Activated naive CD4-positive, alpha-beta T cell treated with anti-CD3 and anti-CD28 coated beads, Interleukin-2, amount 50 U/mL, for 72 hours (primary cell): Measurements from ENCODE around the gene KNSTRN. TPM values are rescaled to one million over a fixed set of nuclear protein-coding genes. Genes with fewer than 3 reads are reported as not detected.

ENCODE experiments used
- ATAC-seq, 2 donors: fragments of 150-1000 bp; cut with Tn5 transposase; 2 replicates each; pipeline ENCODE4 v1.10.0; 2021; ENCODE audit warnings: mild to moderate bottlenecking in 2 of 2, moderate library complexity in 2 of 2
- DNase-seq, 2 donors: peaks; one replicate each; pipeline ENCODE4 v3.0.0; 2021 to 2022; ENCODE audit warnings: low spot score in 2 of 2
- H3K27ac Mint-ChIP-seq, 2 donors: one replicate each; pipeline ENCODE4 v1.8.0; 2022; ENCODE audit warnings: mild to moderate bottlenecking in 2 of 2, mixed read lengths in 2 of 2
- H3K36me3 Mint-ChIP-seq, 2 donors: one replicate each; pipeline ENCODE4 v1.8.0; 2022; ENCODE audit warnings: mixed read lengths in 2 of 2
- H3K9me3 Mint-ChIP-seq, 2 donors: one replicate each; pipeline ENCODE4 v1.8.0; 2022; ENCODE audit warnings: mixed read lengths in 2 of 2
- total RNA-seq, 2 donors: library from RNA; stranded (reverse); gene quantifications; one replicate each; pipeline ENCODE4 v1.2.3, GENCODE V29; 2022

The KNSTRN gene
- total RNA-seq, 2 donors from 2014 or later, result 48.6 to 96.4 TPM

DNA sequence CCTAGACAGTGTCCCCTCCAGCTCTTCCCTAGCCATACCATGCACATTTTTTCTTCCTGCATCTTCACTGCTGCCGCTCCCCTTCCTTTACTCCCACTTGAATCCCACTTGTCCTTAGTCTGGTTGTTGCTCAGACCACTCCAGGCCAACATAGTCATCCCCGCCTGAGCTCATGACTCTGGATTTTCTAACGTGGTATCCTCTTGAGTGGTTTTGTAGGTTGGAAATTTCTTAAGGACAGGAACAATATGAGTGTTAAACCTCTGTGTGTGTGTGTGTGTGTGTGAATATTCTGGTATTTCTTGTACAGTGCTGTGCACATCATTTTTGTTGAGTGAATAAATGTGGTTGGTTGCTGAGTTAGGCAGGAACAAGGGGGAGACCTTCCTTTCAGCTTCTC lies 61.3 kb downstream of the KNSTRN start:
- Mint-ChIP-seq H3K36me3 (no peaks in the 10 kb centered on the region), H3K27ac (no peak overlapping the region), H3K9me3 (no peaks in the 10 kb centered on the region)
- DNase-seq, result no peak
- no peak for ATAC-seq

Other genes starting within 250 kb of the KNSTRN start
- gene BUB1B, start 221.7 kb upstream of the KNSTRN start, total RNA-seq, result 100 to 1,000 TPM in 1 of 2 donors, 10 to 100 TPM in 1; 98.9 to 141 TPM
- gene PAK6, start 143.7 kb upstream of the KNSTRN start, total RNA-seq, result under 1 TPM; 0.29 to 0.30 TPM
- gene ANKRD63, start 99.7 kb upstream of the KNSTRN start, total RNA-seq, result not detected
- gene PLCB2, start 74.8 kb upstream of the KNSTRN start, total RNA-seq, result 10 to 100 TPM; 63.5 to 91.5 TPM
- gene INAFM2, start 59.0 kb upstream of the KNSTRN start, total RNA-seq, result 10 to 100 TPM in 1 of 2 donors, 1 to 10 TPM in 1; 5.8 to 14.2 TPM
- 1 to 10 TPM; 1.6 to 2.8 TPM for gene CCDC9B, start 41.8 kb upstream of the KNSTRN start, total RNA-seq
- gene PHGR1, start 31.7 kb upstream of the KNSTRN start, total RNA-seq, result not detected
- gene DISP2, start 24.5 kb upstream of the KNSTRN start, total RNA-seq, result under 1 TPM; 0.06 to 0.50 TPM
- 10 to 100 TPM; 45.2 to 66.9 TPM for gene IVD, start 23.1 kb downstream of the KNSTRN start, total RNA-seq
- gene BAHD1, start 58.2 kb downstream of the KNSTRN start, total RNA-seq, result 10 to 100 TPM; 14.6 to 15.1 TPM
- 1 to 10 TPM; 1.6 to 6.7 TPM for gene CHST14, start 88.3 kb downstream of the KNSTRN start, total RNA-seq
- 10 to 100 TPM; 24.1 to 25.0 TPM for gene CCDC32, start 182.3 kb downstream of the KNSTRN start, total RNA-seq
- gene RPUSD2, start 186.6 kb downstream of the KNSTRN start, total RNA-seq, result 10 to 100 TPM; 10.1 to 12.7 TPM
- 10 to 100 TPM; 29.0 to 36.9 TPM for gene KNL1, start 211.5 kb downstream of the KNSTRN start, total RNA-seq